HG03460 (cell line): Measurements from ENCODE around the gene KLK10.

Experiments
- ATAC-seq: cut with Tn5 transposase; IDR thresholded peaks from one replicate; pipeline ENCODE4 v1.9.1; 2021; ENCODE audit not compliant: unreplicated experiment

KLK10 gene

GRCh38 chr19:51027126-51027806 is 7.8 kb upstream of the KLK10 start:
- ATAC-seq = no peak

- ATAC-seq = no peak
Measured at GRCh38 chr19:51026554-51026831, 7.0 kb upstream of the KLK10 start, which contains the start of gene KLK11. Gene KLK11 (minus strand): TSS chr19:51026616. CDS start chr19:51025631, 985 bp downstream.

GRCh38 chr19:51025809-51026553 is 6.5 kb upstream of the KLK10 start:
- no peak for ATAC-seq

- ATAC-seq = no peak
Measured at GRCh38 chr19:51025401-51025800, 5.9 kb upstream of the KLK10 start.

GRCh38 chr19:51024924-51025323 is 5.4 kb upstream of the KLK10 start:
- ATAC-seq = no peak

GRCh38 chr19:51023946-51024345 is 4.4 kb upstream of the KLK10 start:
- ATAC-seq = no peak

GRCh38 chr19:51022526-51022925 is 3.0 kb upstream of the KLK10 start:
- no peak for ATAC-seq

- ATAC-seq = no peak
Measured at GRCh38 chr19:51020988-51021651, 1.6 kb upstream of the KLK10 start.

- no peak for ATAC-seq
Measured at GRCh38 chr19:51018745-51019543, 565 bp downstream of the KLK10 start.

- ATAC-seq = no peak
Measured at GRCh38 chr19:51016798-51017683, 2.5 kb downstream of the KLK10 start.

GRCh38 chr19:51015691-51016267 is 3.7 kb downstream of the KLK10 start:
- ATAC-seq = no peak

GRCh38 chr19:51014242-51014641 is 5.3 kb downstream of the KLK10 start:
- ATAC-seq = no peak

- no peak for ATAC-seq
Measured at GRCh38 chr19:51012661-51013190, 6.8 kb downstream of the KLK10 start.

- no peak for ATAC-seq
Measured at GRCh38 chr19:51010066-51010795, 9.3 kb downstream of the KLK10 start.

GRCh38 chr19:51009061-51009891 is 10.2 kb downstream of the KLK10 start:
- ATAC-seq = no peak

GRCh38 chr19:51007488-51007887 is 12.0 kb downstream of the KLK10 start:
- no peak for ATAC-seq

- no peak for ATAC-seq
Measured at GRCh38 chr19:51006406-51006805, 13.1 kb downstream of the KLK10 start.

- ATAC-seq = no peak
Measured at GRCh38 chr19:51005248-51005647, 14.3 kb downstream of the KLK10 start.
